GM21381 (cell line): Measurements from ENCODE around the gene SYCE1.
"Not testable (repeated sequence)": the region's sequence is repeated elsewhere in the genome, so short reads cannot be mapped to it uniquely, and the experiment has no call there.

Experiments used
- ATAC-seq: cut with Tn5 transposase; IDR thresholded peaks from one replicate; pipeline ENCODE4 v1.9.1; 2021; ENCODE audit warnings: mild to moderate bottlenecking, moderate library complexity; ENCODE audit not compliant: unreplicated experiment

The SYCE1 gene

GRCh38 chr10:133565441-133566294 lies at the start of gene SYCE1:
TSS of gene SYCE1 (minus strand) at chr10:133565583. CDS start at chr10:133565529, 54 bp downstream.
- ATAC-seq = no peak

- ATAC-seq = no peak
Observed at GRCh38 chr10:133614830-133615580, 49.6 kb upstream of the SYCE1 start.

GRCh38 chr10:133613699-133614098 lies 48.3 kb upstream of the SYCE1 start:
- ATAC-seq = no peak

- ATAC-seq = no peak
Observed at GRCh38 chr10:133611079-133611478, 45.7 kb upstream of the SYCE1 start.

- ATAC-seq = no peak
Observed at GRCh38 chr10:133608855-133609254, 43.5 kb upstream of the SYCE1 start.

- ATAC-seq = not testable (repeated sequence)
Observed at GRCh38 chr10:133603434-133603833, 38.1 kb upstream of the SYCE1 start.

GRCh38 chr10:133600657-133601056 lies 35.3 kb upstream of the SYCE1 start:
- ATAC-seq = no peak

- not testable (repeated sequence) for ATAC-seq
Observed at GRCh38 chr10:133599869-133600268, 34.5 kb upstream of the SYCE1 start.

GRCh38 chr10:133592716-133593115 lies 27.3 kb upstream of the SYCE1 start:
- ATAC-seq = no peak

GRCh38 chr10:133590970-133591359 lies 25.6 kb upstream of the SYCE1 start:
- no peak for ATAC-seq

- ATAC-seq = no peak
Observed at GRCh38 chr10:133590226-133590969, 25.0 kb upstream of the SYCE1 start.

GRCh38 chr10:133577037-133577436 lies 11.7 kb upstream of the SYCE1 start:
- ATAC-seq = not testable (repeated sequence)

- ATAC-seq = not testable (repeated sequence)
Observed at GRCh38 chr10:133573460-133573859, 8.1 kb upstream of the SYCE1 start.

GRCh38 chr10:133572055-133572454 lies 6.7 kb upstream of the SYCE1 start:
- ATAC-seq = not testable (repeated sequence)

- ATAC-seq = not testable (repeated sequence)
Observed at GRCh38 chr10:133569801-133570200, 4.4 kb upstream of the SYCE1 start.

- not testable (repeated sequence) for ATAC-seq
Observed at GRCh38 chr10:133568831-133569527, 3.6 kb upstream of the SYCE1 start.

- no peak for ATAC-seq
Observed at GRCh38 chr10:133568287-133568614, 2.9 kb upstream of the SYCE1 start.

GRCh38 chr10:133567609-133568286 lies 2.4 kb upstream of the SYCE1 start:
- ATAC-seq = no peak

GRCh38 chr10:133567119-133567518 lies 1.7 kb upstream of the SYCE1 start:
- no peak for ATAC-seq

GRCh38 chr10:133564816-133565215 lies 567 bp downstream of the SYCE1 start:
- no peak for ATAC-seq
